ENCODE data around the gene CASP8AP2. TPM values are rescaled to one million over a fixed set of nuclear protein-coding genes. Genes with fewer than 3 reads are reported as not detected.

Gene CASP8AP2
- total and polyA plus RNA-seq, 2 of the 13 experiments (the other 11 are each of a cell fraction or from before 2014, with no cell fraction given), result 5.7 to 13.5 TPM

GRCh38 chr6:89819336-89820130 lies 10.1 kb upstream of the CASP8AP2 start, which contains the start of gene MDN1 (continued):
- TF ChIP-seq, protein P1, sequence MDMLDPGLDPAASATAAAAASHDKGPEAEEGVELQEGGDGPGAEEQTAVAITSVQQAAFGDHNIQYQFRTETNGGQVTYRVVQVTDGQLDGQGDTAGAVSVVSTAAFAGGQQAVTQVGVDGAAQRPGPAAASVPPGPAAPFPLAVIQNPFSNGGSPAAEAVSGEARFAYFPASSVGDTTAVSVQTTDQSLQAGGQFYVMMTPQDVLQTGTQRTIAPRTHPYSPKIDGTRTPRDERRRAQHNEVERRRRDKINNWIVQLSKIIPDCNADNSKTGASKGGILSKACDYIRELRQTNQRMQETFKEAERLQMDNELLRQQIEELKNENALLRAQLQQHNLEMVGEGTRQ (IDR thresholded peaks at IDR 0.05; ENCODE audit: low read depth, low read length), result peak; percentile 74
- TF ChIP-seq, protein P1 (CRISPR knock-in tag; IDR thresholded peaks at IDR 0.05; ENCODE audit: borderline replicate concordance), result peak; percentile 80; the same call in 1 of the 2 replicates
- TF ChIP-seq, protein P2, sequence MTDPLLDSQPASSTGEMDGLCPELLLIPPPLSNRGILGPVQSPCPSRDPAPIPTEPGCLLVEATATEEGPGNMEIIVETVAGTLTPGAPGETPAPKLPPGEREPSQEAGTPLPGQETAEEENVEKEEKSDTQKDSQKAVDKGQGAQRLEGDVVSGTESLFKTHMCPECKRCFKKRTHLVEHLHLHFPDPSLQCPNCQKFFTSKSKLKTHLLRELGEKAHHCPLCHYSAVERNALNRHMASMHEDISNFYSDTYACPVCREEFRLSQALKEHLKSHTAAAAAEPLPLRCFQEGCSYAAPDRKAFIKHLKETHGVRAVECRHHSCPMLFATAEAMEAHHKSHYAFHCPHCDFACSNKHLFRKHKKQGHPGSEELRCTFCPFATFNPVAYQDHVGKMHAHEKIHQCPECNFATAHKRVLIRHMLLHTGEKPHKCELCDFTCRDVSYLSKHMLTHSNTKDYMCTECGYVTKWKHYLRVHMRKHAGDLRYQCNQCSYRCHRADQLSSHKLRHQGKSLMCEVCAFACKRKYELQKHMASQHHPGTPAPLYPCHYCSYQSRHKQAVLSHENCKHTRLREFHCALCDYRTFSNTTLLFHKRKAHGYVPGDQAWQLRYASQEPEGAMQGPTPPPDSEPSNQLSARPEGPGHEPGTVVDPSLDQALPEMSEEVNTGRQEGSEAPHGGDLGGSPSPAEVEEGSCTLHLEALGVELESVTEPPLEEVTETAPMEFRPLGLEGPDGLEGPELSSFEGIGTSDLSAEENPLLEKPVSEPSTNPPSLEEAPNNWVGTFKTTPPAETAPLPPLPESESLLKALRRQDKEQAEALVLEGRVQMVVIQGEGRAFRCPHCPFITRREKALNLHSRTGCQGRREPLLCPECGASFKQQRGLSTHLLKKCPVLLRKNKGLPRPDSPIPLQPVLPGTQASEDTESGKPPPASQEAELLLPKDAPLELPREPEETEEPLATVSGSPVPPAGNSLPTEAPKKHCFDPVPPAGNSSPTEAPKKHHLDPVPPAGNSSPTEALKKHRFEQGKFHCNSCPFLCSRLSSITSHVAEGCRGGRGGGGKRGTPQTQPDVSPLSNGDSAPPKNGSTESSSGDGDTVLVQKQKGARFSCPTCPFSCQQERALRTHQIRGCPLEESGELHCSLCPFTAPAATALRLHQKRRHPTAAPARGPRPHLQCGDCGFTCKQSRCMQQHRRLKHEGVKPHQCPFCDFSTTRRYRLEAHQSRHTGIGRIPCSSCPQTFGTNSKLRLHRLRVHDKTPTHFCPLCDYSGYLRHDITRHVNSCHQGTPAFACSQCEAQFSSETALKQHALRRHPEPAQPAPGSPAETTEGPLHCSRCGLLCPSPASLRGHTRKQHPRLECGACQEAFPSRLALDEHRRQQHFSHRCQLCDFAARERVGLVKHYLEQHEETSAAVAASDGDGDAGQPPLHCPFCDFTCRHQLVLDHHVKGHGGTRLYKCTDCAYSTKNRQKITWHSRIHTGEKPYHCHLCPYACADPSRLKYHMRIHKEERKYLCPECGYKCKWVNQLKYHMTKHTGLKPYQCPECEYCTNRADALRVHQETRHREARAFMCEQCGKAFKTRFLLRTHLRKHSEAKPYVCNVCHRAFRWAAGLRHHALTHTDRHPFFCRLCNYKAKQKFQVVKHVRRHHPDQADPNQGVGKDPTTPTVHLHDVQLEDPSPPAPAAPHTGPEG (CRISPR knock-in tag; IDR thresholded peaks at IDR 0.05), result 0 out of 2 replicates have a peak, but pooled peaks have one; percentile 54
- no peak for TF ChIP-seq ZNF253 (CRISPR knock-in tag; IDR thresholded peaks at IDR 0.05; ENCODE audit: borderline replicate concordance)
- peak; percentile 87; the same call in 1 of the 2 replicates for TF ChIP-seq MIER3 (CRISPR knock-in tag; IDR thresholded peaks at IDR 0.05; ENCODE audit: borderline replicate concordance)
- peak; percentile 93 for TF ChIP-seq SALL1 (CRISPR knock-in tag; IDR thresholded peaks at IDR 0.05)
- TF ChIP-seq HNRNPL (IDR thresholded peaks at IDR 0.05; ENCODE audit: low read depth, low read length), result no peak
- peak; percentile 32 for TF ChIP-seq JARID2 (CRISPR knock-in tag; IDR thresholded peaks at IDR 0.05; ENCODE audit: insufficient replicate concordance)
- TF ChIP-seq E2F2 (CRISPR knock-in tag; IDR thresholded peaks at IDR 0.05; ENCODE audit: borderline replicate concordance), result 0 out of 2 replicates have a peak, but pooled peaks have one; percentile 15
- no peak for TF ChIP-seq ZNF263 (CRISPR knock-in tag; IDR thresholded peaks at IDR 0.05)
- TF ChIP-seq, protein P3, sequence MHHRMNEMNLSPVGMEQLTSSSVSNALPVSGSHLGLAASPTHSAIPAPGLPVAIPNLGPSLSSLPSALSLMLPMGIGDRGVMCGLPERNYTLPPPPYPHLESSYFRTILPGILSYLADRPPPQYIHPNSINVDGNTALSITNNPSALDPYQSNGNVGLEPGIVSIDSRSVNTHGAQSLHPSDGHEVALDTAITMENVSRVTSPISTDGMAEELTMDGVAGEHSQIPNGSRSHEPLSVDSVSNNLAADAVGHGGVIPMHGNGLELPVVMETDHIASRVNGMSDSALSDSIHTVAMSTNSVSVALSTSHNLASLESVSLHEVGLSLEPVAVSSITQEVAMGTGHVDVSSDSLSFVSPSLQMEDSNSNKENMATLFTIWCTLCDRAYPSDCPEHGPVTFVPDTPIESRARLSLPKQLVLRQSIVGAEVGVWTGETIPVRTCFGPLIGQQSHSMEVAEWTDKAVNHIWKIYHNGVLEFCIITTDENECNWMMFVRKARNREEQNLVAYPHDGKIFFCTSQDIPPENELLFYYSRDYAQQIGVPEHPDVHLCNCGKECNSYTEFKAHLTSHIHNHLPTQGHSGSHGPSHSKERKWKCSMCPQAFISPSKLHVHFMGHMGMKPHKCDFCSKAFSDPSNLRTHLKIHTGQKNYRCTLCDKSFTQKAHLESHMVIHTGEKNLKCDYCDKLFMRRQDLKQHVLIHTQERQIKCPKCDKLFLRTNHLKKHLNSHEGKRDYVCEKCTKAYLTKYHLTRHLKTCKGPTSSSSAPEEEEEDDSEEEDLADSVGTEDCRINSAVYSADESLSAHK (CRISPR knock-in tag; IDR thresholded peaks at IDR 0.05; ENCODE audit: borderline replicate concordance), result no peak

All from HepG2 (cell line).